NB4 (cell line): ENCODE data around the gene XNDC1N.

Experiments
- CTCF ChIP-seq: IDR thresholded peaks from one replicate; pipeline ENCODE4 v1.5.1; 2012; ENCODE audit warnings: low read depth, low read length
- MAX ChIP-seq: IDR thresholded peaks from 2 replicates; pipeline ENCODE4 v1.6.1; 2011; ENCODE audit warnings: low read depth, low read length
- MYC ChIP-seq: IDR thresholded peaks from 2 replicates; pipeline ENCODE4 v1.6.1; 2011; ENCODE audit warnings: low read depth, low read length
- POLR2A ChIP-seq: IDR thresholded peaks from 2 replicates; pipeline ENCODE4 v1.6.1; 2011; ENCODE audit warnings: mild to moderate bottlenecking; ENCODE audit not compliant: insufficient read length; ENCODE audit errors: extremely low read depth

GRCh38 chr11:71931245-71931602 is 2.8 kb upstream of the XNDC1N start:
- no peak for TF ChIP-seq CTCF
- TF ChIP-seq POLR2A, result no peak
- no peak for TF ChIP-seq MYC
- no peak for TF ChIP-seq MAX
